ENCODE data around the gene PSG6.
"Not testable (repeated sequence)": the region's sequence is repeated elsewhere in the genome, so short reads cannot be mapped to it uniquely, and the experiment has no call there.

Gene PSG6

DNA sequence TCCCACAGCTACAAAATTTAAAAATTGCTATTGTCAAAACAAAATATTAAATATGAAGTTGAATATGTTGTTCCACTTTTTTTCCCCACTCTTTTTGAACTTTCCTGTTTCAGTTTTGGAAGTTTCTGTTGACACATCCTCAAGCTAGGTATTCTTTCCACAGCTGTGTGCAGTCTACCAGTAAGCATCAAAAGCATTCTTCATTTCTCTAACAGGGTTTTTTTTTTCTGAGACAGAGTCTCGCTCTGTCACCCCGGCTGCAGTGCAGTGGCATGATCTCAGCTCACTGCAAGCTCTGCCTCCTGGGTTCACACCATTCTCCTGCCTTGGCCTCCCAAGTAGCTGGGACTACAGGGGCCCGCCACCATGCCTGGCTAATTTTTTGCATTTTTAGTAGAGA is 43.6 kb downstream of the PSG6 start:
- not testable (repeated sequence) for H3F3A ChIP-seq (ENCODE audit: low read depth); H3K9me3 ChIP-seq (ENCODE audit: insufficient read depth, low read depth, low read length); H2AFZ ChIP-seq (ENCODE audit: low read length); H3K4me2 ChIP-seq (ENCODE audit: low read depth, low read length, poor library complexity, severe bottlenecking); H3K27me3 ChIP-seq (ENCODE audit: insufficient read depth, low read length, poor library complexity, severe bottlenecking); H4K20me1 ChIP-seq (ENCODE audit: insufficient read depth, low read length, poor library complexity, severe bottlenecking); H3K9ac ChIP-seq (ENCODE audit: low read depth, low read length, poor library complexity, severe bottlenecking); H3K36me3 ChIP-seq (ENCODE audit: insufficient read depth, low read length); H3K4me3 ChIP-seq (ENCODE audit: low read length, poor library complexity, severe bottlenecking); H3K79me2 ChIP-seq (ENCODE audit: insufficient read depth, low read length); H3K4me1 ChIP-seq (ENCODE audit: insufficient read depth, low read length, poor library complexity, severe bottlenecking); H3K9me2 ChIP-seq (replicated peaks; ENCODE audit: low read depth, low read length)

DNA sequence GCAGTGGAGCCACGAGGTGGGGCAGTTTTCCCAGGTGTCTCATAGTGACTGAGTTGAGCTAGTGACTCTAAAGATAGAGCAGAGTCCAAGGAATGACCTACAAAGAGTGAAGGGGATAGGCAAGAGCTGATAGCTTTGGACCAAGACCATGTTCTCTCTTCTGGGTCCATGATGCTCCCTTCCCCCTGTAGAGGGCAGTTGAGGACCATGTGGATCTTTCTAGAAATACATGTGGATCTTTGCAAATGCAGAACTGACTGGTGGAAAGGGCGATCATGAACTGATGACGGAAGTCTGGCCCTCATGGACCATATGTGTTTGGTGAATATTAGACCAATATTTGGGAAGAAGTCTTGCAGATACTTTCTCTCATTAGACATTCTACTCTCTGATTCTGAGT is 45.1 kb downstream of the PSG6 start:
- no peaks in the 10 kb centered on the region for H3K4me1 ChIP-seq (ENCODE audit: insufficient read depth, low read length, poor library complexity, severe bottlenecking)
- H3K27me3 ChIP-seq (ENCODE audit: insufficient read depth, low read length, poor library complexity, severe bottlenecking), result no peaks in the 10 kb centered on the region
- no peak overlapping the region for H3K4me2 ChIP-seq (ENCODE audit: low read depth, low read length, poor library complexity, severe bottlenecking)
- H3K9me3 ChIP-seq (ENCODE audit: insufficient read depth, low read depth, low read length), result no peaks in the 10 kb centered on the region
- H3K9ac ChIP-seq (ENCODE audit: low read depth, low read length, poor library complexity, severe bottlenecking), result no peak overlapping the region
- no peaks in the 10 kb centered on the region for H4K20me1 ChIP-seq (ENCODE audit: insufficient read depth, low read length, poor library complexity, severe bottlenecking)
- H3K36me3 ChIP-seq (ENCODE audit: insufficient read depth, low read length), result no peaks in the 10 kb centered on the region
- TF ChIP-seq EZH2phosphoT487 (IDR thresholded peaks at IDR 0.05; ENCODE audit: borderline replicate concordance), result no peak
- TF ChIP-seq, protein P1, sequence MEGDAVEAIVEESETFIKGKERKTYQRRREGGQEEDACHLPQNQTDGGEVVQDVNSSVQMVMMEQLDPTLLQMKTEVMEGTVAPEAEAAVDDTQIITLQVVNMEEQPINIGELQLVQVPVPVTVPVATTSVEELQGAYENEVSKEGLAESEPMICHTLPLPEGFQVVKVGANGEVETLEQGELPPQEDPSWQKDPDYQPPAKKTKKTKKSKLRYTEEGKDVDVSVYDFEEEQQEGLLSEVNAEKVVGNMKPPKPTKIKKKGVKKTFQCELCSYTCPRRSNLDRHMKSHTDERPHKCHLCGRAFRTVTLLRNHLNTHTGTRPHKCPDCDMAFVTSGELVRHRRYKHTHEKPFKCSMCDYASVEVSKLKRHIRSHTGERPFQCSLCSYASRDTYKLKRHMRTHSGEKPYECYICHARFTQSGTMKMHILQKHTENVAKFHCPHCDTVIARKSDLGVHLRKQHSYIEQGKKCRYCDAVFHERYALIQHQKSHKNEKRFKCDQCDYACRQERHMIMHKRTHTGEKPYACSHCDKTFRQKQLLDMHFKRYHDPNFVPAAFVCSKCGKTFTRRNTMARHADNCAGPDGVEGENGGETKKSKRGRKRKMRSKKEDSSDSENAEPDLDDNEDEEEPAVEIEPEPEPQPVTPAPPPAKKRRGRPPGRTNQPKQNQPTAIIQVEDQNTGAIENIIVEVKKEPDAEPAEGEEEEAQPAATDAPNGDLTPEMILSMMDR (conservative IDR thresholded peaks at IDR 0.05; ENCODE audit: low read length), result no peak
- H3K79me2 ChIP-seq (ENCODE audit: insufficient read depth, low read length), result no peaks in the 10 kb centered on the region
- H3K9me2 ChIP-seq (replicated peaks; ENCODE audit: low read depth, low read length), result no peaks in the 10 kb centered on the region
- no peaks in the 10 kb centered on the region for H3F3A ChIP-seq (ENCODE audit: low read depth)
- H2AFZ ChIP-seq (ENCODE audit: low read length), result no peak overlapping the region
- no peak overlapping the region for H3K4me3 ChIP-seq (ENCODE audit: low read length, poor library complexity, severe bottlenecking)

DNA sequence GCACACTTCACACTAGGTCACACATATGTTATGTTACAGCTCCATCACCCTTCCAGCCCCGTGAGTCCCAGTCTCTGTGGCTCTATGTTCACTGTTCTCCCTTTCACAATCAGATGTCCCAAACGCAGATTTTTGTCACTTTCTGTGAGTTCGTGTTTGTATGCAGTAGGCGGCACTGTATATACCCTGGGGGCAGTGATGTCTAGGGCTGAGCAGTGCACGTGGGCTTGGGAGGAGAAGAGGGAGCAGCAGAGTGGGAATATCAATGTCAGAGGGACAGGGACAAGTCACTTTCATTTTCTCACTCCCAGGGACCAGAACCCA is 60.2 kb downstream of the PSG6 start:
- H3K36me3 ChIP-seq (ENCODE audit: insufficient read depth, low read length), result no peaks in the 10 kb centered on the region
- TF ChIP-seq, protein P1 (conservative IDR thresholded peaks at IDR 0.05; ENCODE audit: low read length), result peak; percentile 37
- TF ChIP-seq EZH2phosphoT487 (IDR thresholded peaks at IDR 0.05; ENCODE audit: borderline replicate concordance), result no peak

DNA sequence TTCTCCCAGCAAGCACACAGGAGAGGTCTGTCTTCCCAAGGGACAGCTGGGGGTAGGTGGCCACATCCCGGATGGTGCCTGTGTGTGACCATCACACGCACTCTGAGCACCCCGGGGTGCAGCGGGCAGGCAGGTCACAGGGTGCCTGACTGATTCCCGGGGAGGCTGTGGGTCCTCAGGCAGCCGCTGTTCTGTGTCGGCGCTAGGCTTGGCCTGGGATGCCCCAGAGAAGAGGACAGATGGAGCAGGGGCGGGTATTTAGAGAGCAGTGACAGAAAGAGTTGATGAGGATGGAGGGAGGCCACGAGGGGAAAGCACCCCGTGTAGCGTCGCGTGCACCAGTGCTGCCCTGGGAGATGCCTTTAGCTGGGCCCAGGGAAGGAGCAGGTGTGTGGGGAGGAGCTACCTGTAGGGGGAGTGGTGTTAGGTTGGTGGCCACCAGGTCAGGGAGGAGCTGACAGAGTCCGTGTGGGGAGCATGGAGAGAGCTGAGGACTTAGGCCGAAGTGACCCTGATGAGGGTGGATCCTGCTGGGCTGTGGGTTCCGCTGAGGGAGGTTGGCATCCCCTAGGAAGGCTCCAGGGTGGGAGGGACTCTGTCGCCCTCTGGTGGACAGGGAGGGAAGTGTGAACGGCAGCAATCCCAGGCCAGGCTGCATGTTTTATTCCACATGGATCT is 60.7 kb downstream of the PSG6 start:
- not testable (repeated sequence) for H3K9me3 ChIP-seq (ENCODE audit: insufficient read depth, low read depth, low read length); H3K9ac ChIP-seq (ENCODE audit: low read depth, low read length, poor library complexity, severe bottlenecking); H2AFZ ChIP-seq (ENCODE audit: low read length); H3K4me2 ChIP-seq (ENCODE audit: low read depth, low read length, poor library complexity, severe bottlenecking); H3K4me3 ChIP-seq (ENCODE audit: low read length, poor library complexity, severe bottlenecking); H3K79me2 ChIP-seq (ENCODE audit: insufficient read depth, low read length); H3K36me3 ChIP-seq (ENCODE audit: insufficient read depth, low read length); H3K4me1 ChIP-seq (ENCODE audit: insufficient read depth, low read length, poor library complexity, severe bottlenecking); H3F3A ChIP-seq (ENCODE audit: low read depth); H4K20me1 ChIP-seq (ENCODE audit: insufficient read depth, low read length, poor library complexity, severe bottlenecking); H3K27me3 ChIP-seq (ENCODE audit: insufficient read depth, low read length, poor library complexity, severe bottlenecking); H3K9me2 ChIP-seq (replicated peaks; ENCODE audit: low read depth, low read length)
- TF ChIP-seq, protein P1 (conservative IDR thresholded peaks at IDR 0.05; ENCODE audit: low read length), result peak; percentile 69

More for the DNA sequence above, 60.2 kb downstream of the PSG6 start:
- Histone ChIP-seq H3F3A (ENCODE audit: low read depth) (no peaks in the 10 kb centered on the region), H3K4me2 (ENCODE audit: low read depth, low read length, poor library complexity, severe bottlenecking) (no peak overlapping the region), H3K9ac (ENCODE audit: low read depth, low read length, poor library complexity, severe bottlenecking) (no peak overlapping the region), H3K27me3 (ENCODE audit: insufficient read depth, low read length, poor library complexity, severe bottlenecking) (no peaks in the 10 kb centered on the region), H3K9me2 (replicated peaks; ENCODE audit: low read depth, low read length) (no peaks in the 10 kb centered on the region), H3K4me1 (ENCODE audit: insufficient read depth, low read length, poor library complexity, severe bottlenecking) (no peaks in the 10 kb centered on the region), H4K20me1 (ENCODE audit: insufficient read depth, low read length, poor library complexity, severe bottlenecking) (no peaks in the 10 kb centered on the region), H3K4me3 (ENCODE audit: low read length, poor library complexity, severe bottlenecking) (no peak overlapping the region), H2AFZ (ENCODE audit: low read length) (no peak overlapping the region), H3K79me2 (ENCODE audit: insufficient read depth, low read length) (no peaks in the 10 kb centered on the region), H3K9me3 (ENCODE audit: insufficient read depth, low read depth, low read length) (no peaks in the 10 kb centered on the region)

DNA sequence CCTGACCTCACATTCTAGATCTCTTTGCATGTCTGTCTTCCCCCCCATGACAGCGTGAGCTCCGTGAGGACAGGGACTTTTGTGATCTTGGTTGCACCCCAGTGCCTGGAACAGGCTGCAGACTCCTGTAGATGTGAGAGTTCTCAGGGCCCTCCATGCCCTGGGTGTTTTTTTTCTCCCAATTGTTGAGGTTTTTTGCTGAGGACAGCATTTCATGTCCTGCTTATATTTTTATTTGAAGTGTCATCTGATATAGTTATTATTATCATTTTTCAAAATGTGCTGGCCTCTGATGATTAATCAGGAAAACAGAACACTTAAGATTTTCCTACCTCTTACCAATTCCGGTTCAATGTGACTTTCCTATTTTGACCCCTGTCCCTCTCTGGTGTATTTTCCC is 62.9 kb downstream of the PSG6 start:
- H3F3A ChIP-seq (ENCODE audit: low read depth); H3K4me1 ChIP-seq (ENCODE audit: insufficient read depth, low read length, poor library complexity, severe bottlenecking); H3K9ac ChIP-seq (ENCODE audit: low read depth, low read length, poor library complexity, severe bottlenecking); H3K9me3 ChIP-seq (ENCODE audit: insufficient read depth, low read depth, low read length); H2AFZ ChIP-seq (ENCODE audit: low read length); H3K4me3 ChIP-seq (ENCODE audit: low read length, poor library complexity, severe bottlenecking); H3K9me2 ChIP-seq (replicated peaks; ENCODE audit: low read depth, low read length); H3K36me3 ChIP-seq (ENCODE audit: insufficient read depth, low read length); H4K20me1 ChIP-seq (ENCODE audit: insufficient read depth, low read length, poor library complexity, severe bottlenecking); H3K27me3 ChIP-seq (ENCODE audit: insufficient read depth, low read length, poor library complexity, severe bottlenecking); H3K4me2 ChIP-seq (ENCODE audit: low read depth, low read length, poor library complexity, severe bottlenecking); H3K79me2 ChIP-seq (ENCODE audit: insufficient read depth, low read length): not testable (repeated sequence)

Data from Loucy (cell line).